ENCODE results near the gene PAX5.

The PAX5 gene

DNA sequence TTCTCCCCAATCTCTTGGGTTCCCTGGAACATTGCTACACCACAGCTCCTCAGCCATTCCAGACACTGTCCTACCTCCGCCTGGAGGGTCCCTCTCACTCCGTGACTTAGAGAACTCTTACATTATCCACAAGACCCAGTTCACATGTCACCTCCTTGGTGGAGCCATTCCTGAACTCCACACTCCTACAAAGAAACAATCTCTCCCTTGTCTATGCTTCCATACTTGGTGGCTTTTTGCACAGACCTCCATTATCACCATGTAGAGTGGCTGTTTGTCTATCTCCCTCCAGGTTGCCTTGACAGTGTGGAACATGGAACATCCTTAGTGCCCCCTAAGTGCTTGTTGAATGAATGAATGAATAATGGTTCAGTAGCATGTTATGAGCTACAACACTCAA is 105.9 kb downstream of the PAX5 start:
- Histone ChIP-seq H3K27me3 (ENCODE audit: insufficient read depth, poor library complexity, severe bottlenecking) (no peaks in the 10 kb centered on the region), H3K4me3 (ENCODE audit: severe bottlenecking) (no peak overlapping the region), H3K36me3 (ENCODE audit: low read depth) (no peaks in the 10 kb centered on the region), H3K27ac (ENCODE audit: poor library complexity, severe bottlenecking) (no peak overlapping the region), H3K4me1 (ENCODE audit: insufficient read depth, poor library complexity, severe bottlenecking) (peaks cover 19% of the 10 kb centered on the region), H3K9me3 (ENCODE audit: severe bottlenecking) (no peaks in the 10 kb centered on the region)
- TF ChIP-seq, protein P1, sequence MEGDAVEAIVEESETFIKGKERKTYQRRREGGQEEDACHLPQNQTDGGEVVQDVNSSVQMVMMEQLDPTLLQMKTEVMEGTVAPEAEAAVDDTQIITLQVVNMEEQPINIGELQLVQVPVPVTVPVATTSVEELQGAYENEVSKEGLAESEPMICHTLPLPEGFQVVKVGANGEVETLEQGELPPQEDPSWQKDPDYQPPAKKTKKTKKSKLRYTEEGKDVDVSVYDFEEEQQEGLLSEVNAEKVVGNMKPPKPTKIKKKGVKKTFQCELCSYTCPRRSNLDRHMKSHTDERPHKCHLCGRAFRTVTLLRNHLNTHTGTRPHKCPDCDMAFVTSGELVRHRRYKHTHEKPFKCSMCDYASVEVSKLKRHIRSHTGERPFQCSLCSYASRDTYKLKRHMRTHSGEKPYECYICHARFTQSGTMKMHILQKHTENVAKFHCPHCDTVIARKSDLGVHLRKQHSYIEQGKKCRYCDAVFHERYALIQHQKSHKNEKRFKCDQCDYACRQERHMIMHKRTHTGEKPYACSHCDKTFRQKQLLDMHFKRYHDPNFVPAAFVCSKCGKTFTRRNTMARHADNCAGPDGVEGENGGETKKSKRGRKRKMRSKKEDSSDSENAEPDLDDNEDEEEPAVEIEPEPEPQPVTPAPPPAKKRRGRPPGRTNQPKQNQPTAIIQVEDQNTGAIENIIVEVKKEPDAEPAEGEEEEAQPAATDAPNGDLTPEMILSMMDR (IDR thresholded peaks at IDR 0.05; ENCODE audit: poor library complexity, severe bottlenecking) = no peak
- no peak for DNase-seq (ENCODE audit: low spot score)
- no peak for ATAC-seq (ENCODE audit: low read depth)

- H3K27me3 ChIP-seq (ENCODE audit: insufficient read depth, poor library complexity, severe bottlenecking) = no peaks in the 10 kb centered on the region
- H3K36me3 ChIP-seq (ENCODE audit: low read depth) = no peaks in the 10 kb centered on the region
- peaks cover 19% of the 10 kb centered on the region for H3K4me1 ChIP-seq (ENCODE audit: insufficient read depth, poor library complexity, severe bottlenecking)
- H3K9me3 ChIP-seq (ENCODE audit: severe bottlenecking) = no peaks in the 10 kb centered on the region
- H3K27ac ChIP-seq (ENCODE audit: poor library complexity, severe bottlenecking) = peak overlapping the region; percentile 25
- TF ChIP-seq, protein P1 (IDR thresholded peaks at IDR 0.05; ENCODE audit: poor library complexity, severe bottlenecking) = no peak
- no peak for DNase-seq (ENCODE audit: low spot score)
- no peak overlapping the region for H3K4me3 ChIP-seq (ENCODE audit: severe bottlenecking)
- ATAC-seq (ENCODE audit: low read depth) = no peak
Observed at GRCh38 chr9:36924757-36925432, 109.2 kb downstream of the PAX5 start.

GRCh38 chr9:36924071-36924470 is 110.0 kb downstream of the PAX5 start:
- DNase-seq (ENCODE audit: low spot score) (no peak), ATAC-seq (ENCODE audit: low read depth) (peak; percentile 91)
- H3K4me1 ChIP-seq (ENCODE audit: insufficient read depth, poor library complexity, severe bottlenecking) = peaks cover 19% of the 10 kb centered on the region
- no peaks in the 10 kb centered on the region for H3K36me3 ChIP-seq (ENCODE audit: low read depth)
- H3K4me3 ChIP-seq (ENCODE audit: severe bottlenecking) = no peak overlapping the region
- H3K27me3 ChIP-seq (ENCODE audit: insufficient read depth, poor library complexity, severe bottlenecking) = no peaks in the 10 kb centered on the region
- no peaks in the 10 kb centered on the region for H3K9me3 ChIP-seq (ENCODE audit: severe bottlenecking)
- H3K27ac ChIP-seq (ENCODE audit: poor library complexity, severe bottlenecking) = peak overlapping the region; percentile 25
- TF ChIP-seq, protein P1 (IDR thresholded peaks at IDR 0.05; ENCODE audit: poor library complexity, severe bottlenecking) = no peak

DNA sequence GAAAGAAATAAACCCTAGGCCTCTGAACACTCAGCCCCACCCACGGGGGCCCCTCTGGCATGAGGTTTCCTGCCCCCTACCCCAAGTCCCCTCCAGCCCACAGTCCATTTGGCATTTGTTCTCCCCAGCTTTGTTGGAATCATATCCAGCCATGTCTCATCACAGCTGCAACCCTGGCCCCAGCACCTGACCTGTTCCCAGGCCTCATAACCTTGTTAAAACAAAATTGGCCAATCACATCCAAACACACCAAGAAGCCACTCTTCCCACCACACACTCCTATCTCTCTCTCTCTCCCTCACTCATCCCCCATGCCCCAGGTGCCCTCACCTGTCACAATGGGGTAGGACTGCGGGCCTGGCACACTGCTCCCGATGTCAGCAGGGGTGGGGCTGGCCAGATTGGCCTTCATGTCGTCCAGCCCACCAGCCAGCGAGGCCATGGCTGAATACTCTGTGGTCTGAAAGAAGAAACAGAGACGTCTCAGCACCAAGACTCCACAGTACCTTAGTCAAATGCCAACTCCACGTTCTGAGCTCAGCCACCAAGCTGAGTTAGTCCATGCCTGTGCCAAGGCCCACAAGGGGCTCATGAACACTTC is 110.9 kb downstream of the PAX5 start:
- Histone ChIP-seq H3K4me1 (ENCODE audit: insufficient read depth, poor library complexity, severe bottlenecking) (peaks cover 16% of the 10 kb centered on the region), H3K27ac (ENCODE audit: poor library complexity, severe bottlenecking) (no peak overlapping the region), H3K36me3 (ENCODE audit: low read depth) (no peaks in the 10 kb centered on the region), H3K4me3 (ENCODE audit: severe bottlenecking) (no peak overlapping the region), H3K9me3 (ENCODE audit: severe bottlenecking) (no peaks in the 10 kb centered on the region), H3K27me3 (ENCODE audit: insufficient read depth, poor library complexity, severe bottlenecking) (no peaks in the 10 kb centered on the region)
- DNase-seq (ENCODE audit: low spot score) (no peak), ATAC-seq (ENCODE audit: low read depth) (no peak)
- TF ChIP-seq, protein P1 (IDR thresholded peaks at IDR 0.05; ENCODE audit: poor library complexity, severe bottlenecking) = no peak

- Histone ChIP-seq H3K4me3 (ENCODE audit: severe bottlenecking) (no peak overlapping the region), H3K27me3 (ENCODE audit: insufficient read depth, poor library complexity, severe bottlenecking) (no peaks in the 10 kb centered on the region), H3K9me3 (ENCODE audit: severe bottlenecking) (no peaks in the 10 kb centered on the region), H3K36me3 (ENCODE audit: low read depth) (no peaks in the 10 kb centered on the region), H3K4me1 (ENCODE audit: insufficient read depth, poor library complexity, severe bottlenecking) (peaks cover 16% of the 10 kb centered on the region), H3K27ac (ENCODE audit: poor library complexity, severe bottlenecking) (no peak overlapping the region)
- DNase-seq (ENCODE audit: low spot score) (no peak), ATAC-seq (ENCODE audit: low read depth) (peak; percentile 54; the same call in 2 of the 3 replicates)
- TF ChIP-seq, protein P1 (IDR thresholded peaks at IDR 0.05; ENCODE audit: poor library complexity, severe bottlenecking) = no peak
Observed at GRCh38 chr9:36922548-36922947, 111.5 kb downstream of the PAX5 start.

All from RWPE2 (cell line).